Uterus (tissue), 4 donors: ENCODE data around the gene WDR55. TPM values are rescaled to one million over a fixed set of nuclear protein-coding genes. Genes with fewer than 3 reads are reported as not detected.
"Not testable (repeated sequence)": the region's sequence is repeated elsewhere in the genome, so short reads cannot be mapped to it uniquely, and the experiment has no call there.

Experiments used
- DNase-seq, 2 donors: peaks; one replicate each; pipeline ENCODE4 v3.0.0-alpha.2; 2019 to 2020
- H3K27ac ChIP-seq, 2 donors: fragments of 200-600 bp; sonication (generic); 1 replicate in 1 of 2; 2 replicates in 1 of 2; pipeline ENCODE4 v1.5.1; 2016 to 2018
- H3K27me3 ChIP-seq, 2 donors: fragments of 200-600 bp; sonication (generic); one replicate each; pipeline ENCODE4 v1.5.1; 2018 to 2019; ENCODE audit warnings: control low read depth in 1 of 2
- H3K36me3 ChIP-seq, 2 donors: fragments of 200-600 bp; sonication (generic); one replicate each; pipeline ENCODE4 v1.5.1; 2019; ENCODE audit warnings: control low read depth in 1 of 2
- H3K4me1 ChIP-seq, 2 donors: fragments of 200-600 bp; sonication (generic); one replicate each; pipeline ENCODE4 v1.5.1; 2018 to 2019; ENCODE audit warnings: control low read depth in 1 of 2
- H3K4me3 ChIP-seq, 2 donors: fragments of 200-600 bp; sonication (generic); 1 replicate in 1 of 2; 2 replicates in 1 of 2; pipeline ENCODE4 v1.5.1; 2018 to 2019; ENCODE audit warnings: mild to moderate bottlenecking in 1 of 2
- H3K9me3 ChIP-seq, 2 donors: fragments of 200-600 bp; sonication (generic); one replicate each; pipeline ENCODE4 v1.5.1; 2019; ENCODE audit warnings: control low read depth in 1 of 2
- CTCF ChIP-seq, 4 experiments: fragments of 200-600 bp in 2 of 4; fragments of 450-650 bp in 2 of 4; sonication (generic) in 2 of 4; IDR thresholded peaks; one replicate each; pipeline ENCODE4 v1.5.1; 2016 to 2019; ENCODE audit warnings: antibody characterized with exemption in 4 of 4, mild to moderate bottlenecking in 2 of 4, moderate library complexity in 1 of 4
- POLR2A ChIP-seq, 2 donors: fragments of 450-650 bp; IDR thresholded peaks; one replicate each; pipeline ENCODE4 v1.6.1; 2016; ENCODE audit warnings: antibody characterized with exemption in 2 of 2, mild to moderate bottlenecking in 1 of 2, moderate library complexity in 1 of 2
- intact Hi-C: fragments of 100-400 bp; cut with DNase I; formaldehyde crosslinking; loops from one replicate; pipeline ENCODE4 v1.15.1; 2023; ENCODE audit warnings: low total_unique reads
- total RNA-seq, 4 donors: library from RNA; depleted of rRNA in 3 of 4; stranded (reverse); fragments of >200 nt in 3 of 4; gene quantifications; one replicate each; pipeline versions ENCODE4 v1.1.0 to v1.2.4, GENCODE V29; 2014 to 2023
- donor health status: DM: yes; HTN: yes; CAD: no.

Gene WDR55
- total RNA-seq, 4 donors from 2014 or later: 5.9 to 21.9 (median 17.9) TPM

GRCh38 chr5:140633501-140633900, 31.2 kb upstream of the WDR55 start:
- Histone ChIP-seq H3K4me3 (peak overlapping the region in 1 of 2 donors; percentile 32), H3K9me3 (no peaks in the 10 kb centered on the region), H3K4me1 (no peaks in the 10 kb centered on the region), H3K27ac (peak overlapping the region; percentile 56 to 61), H3K27me3 (no peaks in the 10 kb centered on the region), H3K36me3 (no peaks in the 10 kb centered on the region)
- no peak for DNase-seq
- intact Hi-C loops: no loop called here
- TF ChIP-seq CTCF (IDR thresholded peaks at IDR 0.05): no peak

GRCh38 chr5:140634103-140634502, 30.6 kb upstream of the WDR55 start:
- Histone ChIP-seq H3K4me1 (no peaks in the 10 kb centered on the region), H3K27ac (no peak overlapping the region), H3K4me3 (no peak overlapping the region), H3K36me3 (no peaks in the 10 kb centered on the region), H3K9me3 (no peaks in the 10 kb centered on the region), H3K27me3 (no peaks in the 10 kb centered on the region)
- intact Hi-C loops: no loop called here
- DNase-seq: no peak
- no peak for TF ChIP-seq CTCF (IDR thresholded peaks at IDR 0.05)
- TF ChIP-seq POLR2A (IDR thresholded peaks at IDR 0.05): no peak

- Histone ChIP-seq H3K4me1 (no peaks in the 10 kb centered on the region), H3K9me3 (no peaks in the 10 kb centered on the region), H3K27ac (no peak overlapping the region), H3K27me3 (no peaks in the 10 kb centered on the region), H3K4me3 (no peak overlapping the region), H3K36me3 (no peaks in the 10 kb centered on the region)
- no peak for DNase-seq
- intact Hi-C loops: no loop called here
- TF ChIP-seq POLR2A (IDR thresholded peaks at IDR 0.05): no peak
- TF ChIP-seq CTCF (IDR thresholded peaks at IDR 0.05): no peak
Observed at GRCh38 chr5:140635291-140636257, 29.1 kb upstream of the WDR55 start.

GRCh38 chr5:140637371-140638100, 27.2 kb upstream of the WDR55 start:
- H3K36me3 ChIP-seq: no peaks in the 10 kb centered on the region
- DNase-seq: no peak
- intact Hi-C loops: no loop called here
- TF ChIP-seq POLR2A (IDR thresholded peaks at IDR 0.05): no peak
- no peak for TF ChIP-seq CTCF (IDR thresholded peaks at IDR 0.05)
- H3K27ac ChIP-seq: no peak overlapping the region
- H3K4me1 ChIP-seq: no peaks in the 10 kb centered on the region
- no peaks in the 10 kb centered on the region for H3K27me3 ChIP-seq
- no peaks in the 10 kb centered on the region for H3K9me3 ChIP-seq
- no peak overlapping the region for H3K4me3 ChIP-seq

- H3K27me3 ChIP-seq, intact Hi-C loops, DNase-seq, H3K9me3 ChIP-seq, H3K36me3 ChIP-seq, H3K4me1 ChIP-seq: not testable (repeated sequence)
- Histone ChIP-seq H3K4me3 (peak overlapping the region; percentile 62 to 68), H3K27ac (peak overlapping the region; percentile 81 to 85)
Observed at GRCh38 chr5:140638898-140639147, 25.9 kb upstream of the WDR55 start.
